Measurements from ENCODE around the gene MED15.
"Not testable (repeated sequence)": the region's sequence is repeated elsewhere in the genome, so short reads cannot be mapped to it uniquely, and the experiment has no call there.

Gene MED15

GRCh38 chr22:20484948-20485683, 22.3 kb upstream of the MED15 start:
- no peak for DNase-seq

GRCh38 chr22:20486229-20486628, 21.2 kb upstream of the MED15 start:
- no peak for DNase-seq

- no peak for DNase-seq
These were observed 19.7 kb upstream of the MED15 start for GRCh38 chr22:20487715-20488114.

GRCh38 chr22:20488946-20489345, 18.5 kb upstream of the MED15 start:
- no peak for DNase-seq

GRCh38 chr22:20490183-20490940, 17.0 kb upstream of the MED15 start:
- DNase-seq: no peak

GRCh38 chr22:20490941-20491307, 16.5 kb upstream of the MED15 start:
- DNase-seq: no peak

GRCh38 chr22:20491346-20491745, 16.1 kb upstream of the MED15 start:
- no peak for DNase-seq

- DNase-seq: no peak
These were observed 12.2 kb upstream of the MED15 start, which contains the start of gene KLHL22 for GRCh38 chr22:20494978-20495860. Gene KLHL22 (minus strand): TSS chr22:20495795. CDS start chr22:20489211, 6,584 bp downstream.

GRCh38 chr22:20495861-20496681, 11.3 kb upstream of the MED15 start:
- peak; percentile 47 to 85 for DNase-seq

- DNase-seq: no peak
These were observed 10.0 kb upstream of the MED15 start for GRCh38 chr22:20497426-20497825.

GRCh38 chr22:20498913-20499312, 8.5 kb upstream of the MED15 start:
- no peak for DNase-seq

GRCh38 chr22:20499769-20500168, 7.6 kb upstream of the MED15 start:
- DNase-seq: no peak

- DNase-seq: no peak
These were observed 3.6 kb upstream of the MED15 start for GRCh38 chr22:20503816-20504215.

GRCh38 chr22:20504293-20504922, 3.0 kb upstream of the MED15 start:
- peak; percentile 52 to 87 for DNase-seq

- no peak for DNase-seq
These were observed 712 bp upstream of the MED15 start for GRCh38 chr22:20506543-20507252.

GRCh38 chr22:20508067-20508755, 801 bp downstream of the MED15 start:
- DNase-seq: not testable (repeated sequence)

GRCh38 chr22:20508815-20509271, 1.4 kb downstream of the MED15 start:
- peak in 1 of 2 experiments; percentile 39 for DNase-seq

- DNase-seq: peak; percentile 59 to 88
These were observed 2.1 kb downstream of the MED15 start for GRCh38 chr22:20509344-20510047.

GRCh38 chr22:20510811-20511577, 3.6 kb downstream of the MED15 start:
- DNase-seq: no peak
